22Rv1 (cell line): ENCODE results near the gene PYGO2.

Source experiments
- H3K27ac ChIP-seq: fragments of 450-650 bp; 2 replicates; pipeline ENCODE4 v1.5.1; 2017
- ZFX ChIP-seq: fragments of 450-650 bp; IDR thresholded peaks from 2 replicates; pipeline ENCODE4 v1.6.1; 2017; ENCODE audit warnings: antibody characterized with exemption, borderline replicate concordance
- TF ChIP-seq, protein P1 (sequence below): fragments of 450-650 bp; IDR thresholded peaks from 2 replicates; pipeline ENCODE4 v1.5.1; 2017; ENCODE audit warnings: mild to moderate bottlenecking

Gene PYGO2

DNA sequence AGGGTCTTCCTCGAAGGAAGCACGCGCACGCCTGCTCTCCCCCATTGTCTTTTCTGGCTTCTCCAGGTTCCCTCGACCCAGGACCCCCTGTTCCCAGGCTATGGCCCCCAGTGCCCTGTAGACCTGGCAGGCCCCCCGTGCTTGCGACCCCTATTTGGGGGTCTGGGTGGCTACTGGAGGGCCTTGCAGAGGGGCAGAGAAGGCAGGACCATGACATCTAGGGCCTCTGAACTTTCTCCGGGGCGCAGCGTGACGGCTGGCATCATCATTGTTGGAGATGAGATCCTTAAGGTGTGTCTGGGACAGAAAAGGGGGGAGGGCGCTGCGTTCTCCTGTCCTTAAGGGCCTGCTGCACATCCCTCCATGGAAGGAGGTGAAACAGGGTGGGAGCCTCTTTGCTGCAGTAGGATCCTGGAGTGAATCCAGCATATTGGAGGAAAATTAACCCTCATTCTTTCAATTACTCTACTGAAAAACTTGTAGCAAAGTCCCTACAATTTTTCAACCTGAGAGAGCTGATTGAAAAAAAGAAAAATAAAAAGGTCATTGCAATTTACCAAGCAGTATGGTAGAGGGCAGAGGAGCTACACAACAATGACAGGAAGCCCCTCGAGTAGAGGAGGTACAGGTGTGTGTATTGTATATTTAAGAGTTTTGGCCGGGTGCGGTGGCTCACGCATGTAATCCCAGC is 22.3 kb upstream of the PYGO2 start:
- no peak for TF ChIP-seq ZFX
- H3K27ac ChIP-seq: peak overlapping the region; percentile 80

DNA sequence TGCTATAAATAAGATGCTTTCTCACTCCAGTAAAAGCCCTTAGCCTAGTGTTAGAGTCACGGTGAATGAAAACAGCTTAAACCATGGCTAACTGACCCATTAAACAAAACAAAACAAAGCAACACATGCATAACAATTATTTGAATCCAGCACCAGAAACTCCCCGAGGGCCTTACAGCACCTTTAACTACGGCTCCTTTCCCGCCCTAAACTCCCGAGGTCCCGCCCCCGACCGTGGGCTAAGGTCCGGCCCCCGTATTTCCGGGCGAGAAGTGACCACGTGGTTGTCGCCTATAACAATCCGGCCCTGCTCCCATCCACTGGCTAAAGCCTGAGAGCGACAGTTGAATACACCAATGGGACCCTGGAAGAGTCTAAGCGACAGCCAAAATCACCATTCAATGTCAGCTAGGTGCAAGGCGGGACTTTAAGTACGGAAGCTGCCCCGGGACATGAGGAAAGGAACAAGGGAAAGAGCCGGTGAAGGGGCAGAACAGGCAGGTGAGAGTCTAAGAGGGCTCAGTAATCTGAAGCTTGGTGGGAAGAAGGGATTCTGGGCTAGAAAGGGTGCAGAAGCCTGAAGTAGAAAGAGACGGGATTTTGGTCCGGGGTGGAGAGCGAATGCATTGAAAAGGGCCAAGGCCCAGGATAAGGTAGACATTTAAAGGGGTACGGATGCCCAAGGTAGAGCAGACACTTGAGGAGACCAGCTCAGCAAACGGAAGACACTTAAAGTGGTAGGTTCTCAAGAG is 21.5 kb upstream of the PYGO2 start, which contains the start of gene FLAD1:
TSS of gene FLAD1 (plus strand) at position 448 of the 752 bp plus-strand sequence. CDS start 351 bp downstream, outside the sequence.
- H3K27ac ChIP-seq: peak within 1 kb of the TSS; percentile 80
- TF ChIP-seq, protein P1, sequence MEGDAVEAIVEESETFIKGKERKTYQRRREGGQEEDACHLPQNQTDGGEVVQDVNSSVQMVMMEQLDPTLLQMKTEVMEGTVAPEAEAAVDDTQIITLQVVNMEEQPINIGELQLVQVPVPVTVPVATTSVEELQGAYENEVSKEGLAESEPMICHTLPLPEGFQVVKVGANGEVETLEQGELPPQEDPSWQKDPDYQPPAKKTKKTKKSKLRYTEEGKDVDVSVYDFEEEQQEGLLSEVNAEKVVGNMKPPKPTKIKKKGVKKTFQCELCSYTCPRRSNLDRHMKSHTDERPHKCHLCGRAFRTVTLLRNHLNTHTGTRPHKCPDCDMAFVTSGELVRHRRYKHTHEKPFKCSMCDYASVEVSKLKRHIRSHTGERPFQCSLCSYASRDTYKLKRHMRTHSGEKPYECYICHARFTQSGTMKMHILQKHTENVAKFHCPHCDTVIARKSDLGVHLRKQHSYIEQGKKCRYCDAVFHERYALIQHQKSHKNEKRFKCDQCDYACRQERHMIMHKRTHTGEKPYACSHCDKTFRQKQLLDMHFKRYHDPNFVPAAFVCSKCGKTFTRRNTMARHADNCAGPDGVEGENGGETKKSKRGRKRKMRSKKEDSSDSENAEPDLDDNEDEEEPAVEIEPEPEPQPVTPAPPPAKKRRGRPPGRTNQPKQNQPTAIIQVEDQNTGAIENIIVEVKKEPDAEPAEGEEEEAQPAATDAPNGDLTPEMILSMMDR: no peak
- no peak for TF ChIP-seq ZFX

DNA sequence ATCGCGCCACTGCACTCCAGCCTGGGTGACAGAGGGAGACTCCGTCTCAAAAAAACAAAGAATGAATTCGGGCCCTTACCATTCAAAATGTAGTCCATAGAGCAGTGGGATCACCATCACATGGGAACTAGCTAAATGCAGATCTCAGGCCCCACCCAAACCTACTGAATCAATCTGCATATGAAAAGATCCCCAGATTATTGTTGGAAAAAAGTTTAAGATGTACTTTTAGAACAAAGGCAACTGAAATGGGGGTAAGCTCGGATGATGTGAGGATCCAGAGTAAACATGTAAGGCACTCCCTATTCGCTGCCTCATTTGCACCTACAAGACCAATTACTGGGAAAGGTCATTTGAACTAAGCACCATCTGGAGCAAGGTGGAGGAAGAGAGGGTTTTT is 20.8 kb upstream of the PYGO2 start:
- TF ChIP-seq, protein P1: no peak
- no peak for TF ChIP-seq ZFX
- H3K27ac ChIP-seq: peak overlapping the region; percentile 80

DNA sequence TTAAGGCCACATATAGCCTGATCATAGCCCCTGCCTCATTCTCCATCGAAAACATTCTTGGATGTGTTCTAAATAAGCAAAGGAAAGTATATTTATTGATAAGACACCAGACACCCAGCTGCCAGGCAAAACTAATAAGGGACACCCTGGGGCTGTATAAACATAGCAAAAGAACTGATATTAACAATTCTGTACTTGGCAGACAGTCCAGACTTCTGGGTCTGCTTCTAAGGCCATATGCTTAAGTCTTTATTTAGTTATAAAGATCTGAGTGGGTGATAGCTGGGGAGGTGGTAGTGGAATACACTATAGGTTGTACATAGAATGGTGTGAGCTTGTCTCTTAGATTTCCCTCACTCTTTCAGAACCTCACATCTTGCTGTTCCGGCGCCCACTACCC is 16.8 kb upstream of the PYGO2 start:
- TF ChIP-seq ZFX: no peak
- TF ChIP-seq, protein P1: no peak
- H3K27ac ChIP-seq: peak overlapping the region; percentile 98; the same call in 1 of the 2 replicates

DNA sequence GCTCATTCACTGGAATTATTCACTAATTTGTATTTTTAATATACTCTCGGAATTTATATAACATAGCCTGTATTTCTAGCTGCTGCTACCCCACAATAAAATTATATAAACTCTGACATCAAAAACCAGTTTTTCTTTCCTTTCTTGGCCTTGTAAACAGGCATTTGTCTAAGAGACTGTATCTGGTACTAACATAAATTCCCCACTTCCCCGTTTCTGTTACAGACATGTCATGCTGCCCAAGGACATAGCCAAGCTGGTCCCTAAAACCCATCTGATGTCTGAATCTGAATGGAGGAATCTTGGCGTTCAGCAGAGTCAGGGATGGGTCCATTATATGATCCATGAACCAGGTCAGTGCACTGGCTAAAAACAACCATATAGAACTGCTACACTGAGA is 16.2 kb upstream of the PYGO2 start:
- peak overlapping the region; percentile 98; the same call in 1 of the 2 replicates for H3K27ac ChIP-seq

DNA sequence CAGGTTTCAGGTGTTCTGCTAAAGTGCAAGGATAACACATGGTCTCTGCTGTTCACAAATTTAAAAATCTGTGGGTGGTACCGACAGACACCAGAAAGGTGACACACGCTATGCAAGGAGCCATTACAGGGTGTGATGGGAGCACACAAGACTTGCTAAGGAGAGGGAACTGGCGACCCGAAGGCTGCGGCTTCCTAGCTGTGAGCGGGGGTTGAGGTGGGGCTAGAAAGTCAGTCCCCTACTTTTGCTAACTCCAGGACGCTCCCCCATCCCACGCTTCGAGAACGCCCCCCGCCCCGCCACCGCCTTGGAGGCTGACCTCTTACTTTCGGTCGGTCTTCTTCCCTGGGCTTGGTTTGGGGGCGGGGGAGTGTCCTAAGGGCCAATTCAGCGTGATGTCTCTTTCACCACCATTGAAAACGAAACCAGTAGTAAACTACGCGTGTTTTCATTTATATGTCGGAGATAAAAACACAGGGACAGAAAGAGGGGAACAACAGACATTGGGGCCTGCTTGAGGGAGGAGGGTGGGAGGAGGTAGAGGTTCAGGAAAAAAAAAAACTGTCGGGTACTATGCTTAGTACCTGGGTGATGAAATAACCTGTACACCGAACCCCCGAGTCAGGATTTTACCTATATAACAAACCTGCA is 14.0 kb upstream of the PYGO2 start:
- H3K27ac ChIP-seq: peak overlapping the region; percentile 98
- TF ChIP-seq ZFX: no peak
- TF ChIP-seq, protein P1: no peak

DNA sequence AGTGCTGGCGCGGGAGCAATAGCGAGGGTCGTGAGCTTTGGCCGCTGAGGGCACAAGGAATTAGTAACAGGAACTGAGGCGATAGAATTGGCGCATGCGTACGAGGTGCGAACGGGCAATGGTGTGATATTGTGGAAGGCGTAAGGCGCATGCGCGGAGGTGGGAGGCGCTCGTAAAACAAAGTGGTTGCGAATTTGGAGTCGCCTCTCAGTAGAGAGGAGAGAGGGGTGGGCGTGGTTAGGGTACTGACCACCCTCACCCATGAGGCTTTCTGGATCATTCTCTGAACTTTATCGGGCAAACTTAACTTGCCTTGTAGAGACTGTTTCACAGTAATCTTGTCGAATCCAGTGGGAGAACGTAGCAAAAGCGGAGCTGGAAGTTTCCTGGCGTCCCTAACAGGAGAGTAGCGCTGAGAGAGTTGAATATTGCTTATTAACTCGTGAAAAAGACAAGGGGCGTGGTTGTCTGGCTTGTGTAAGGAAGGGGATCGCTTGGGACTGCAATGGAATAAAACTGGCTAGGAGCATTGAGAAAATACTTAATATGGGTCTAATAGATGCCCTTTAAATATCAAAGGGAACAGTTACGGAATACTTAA is 13.3 kb upstream of the PYGO2 start:
- TF ChIP-seq ZFX: no peak
- TF ChIP-seq, protein P1: no peak
- peak overlapping the region; percentile 98 for H3K27ac ChIP-seq
